GM12878 (cell line): ENCODE data around the gene FBXW9. TPM values are rescaled to one million over a fixed set of nuclear protein-coding genes. Genes with fewer than 3 reads are reported as not detected.

Experiments used
- ATAC-seq: fragments of 200-7000 bp; cut with Tn5 transposase; 3 replicates; pipeline ENCODE4 v1.9.1; 2020; ENCODE audit warnings: mild to moderate bottlenecking, moderate library complexity
- Bru-seq: library from RNA; stranded (reverse); fragments of 400-500 nt; gene quantifications from one replicate; lab custom pipeline; 2021; lab: Mats Ljungman, UMichigan
- BruChase-seq, 2 experiments: library from RNA; stranded (reverse); fragments of 400-500 nt; gene quantifications; one replicate each; lab custom pipeline; 2021; lab: Mats Ljungman, UMichigan
- BruUV-seq: library from RNA; stranded (reverse); fragments of 400-500 nt; replicated peaks from 2 replicates; lab custom pipeline; 2021; lab: Mats Ljungman, UMichigan
- CTCF ChIA-PET: fragments of 300-600 bp; sonication (Branson Sonifier 250); formaldehyde crosslinking; extraction: SDS; loops from one replicate; lab custom pipeline; 2021; ENCODE audit warnings: inconsistent platforms; lab: Yijun Ruan, JAX
- POLR2A ChIA-PET: fragments of 350-600 bp; formaldehyde crosslinking; extraction: SDS; loops from one replicate; lab custom pipeline; 2021; ENCODE audit warnings: inconsistent platforms; lab: Charles Lee
- RAD21 ChIA-PET: fragments of 300-600 bp; sonication (Branson Sonifier 250); formaldehyde crosslinking; loops from one replicate; lab custom pipeline; 2023; ENCODE audit warnings: antibody characterized with exemption; ENCODE audit not compliant: unreplicated experiment; lab: Charles Lee
- SMC1A ChIA-PET: fragments of 300-600 bp; sonication (Branson Sonifier 250); formaldehyde crosslinking; loops from one replicate; lab custom pipeline; 2023; ENCODE audit not compliant: unreplicated experiment, uncharacterized antibody; lab: Charles Lee
- DNase-seq: peaks from one replicate; pipeline ENCODE4 v3.0.0-alpha.2; 2011; ENCODE audit warnings: low read depth, low spot score
- FAIRE-seq: peaks from 3 replicates; lab custom pipeline; 2011; peaks lifted over from hg19 to GRCh38; lab: Jason Lieb, UNC
- H2AFZ ChIP-seq: 2 replicates; pipeline ENCODE4 v1.6.0; 2011; ENCODE audit warnings: low read depth, low read length, control low read depth; ENCODE audit not compliant: control insufficient read depth
- H3K27ac ChIP-seq: 2 replicates; pipeline ENCODE4 v1.5.1; 2011; ENCODE audit warnings: control low read depth; ENCODE audit not compliant: control insufficient read depth, insufficient read depth
- H3K27me3 ChIP-seq, 2 experiments: replicated peaks in 1 of 2; 2 replicates each; pipeline versions ENCODE4 v1.6.0 to v1.6.1; 2011; ENCODE audit warnings: low read length in 1 of 2; ENCODE audit not compliant: control insufficient read depth in 2 of 2, insufficient read depth in 2 of 2
- H3K36me3 ChIP-seq, 2 experiments: 2 replicates each; pipeline ENCODE4 v1.5.1; 2011; ENCODE audit warnings: low read length in 1 of 2; ENCODE audit not compliant: control insufficient read depth in 2 of 2, insufficient read depth in 2 of 2
- H3K4me1 ChIP-seq: 2 replicates; pipeline ENCODE4 v1.6.1; 2011; ENCODE audit warnings: mild to moderate bottlenecking, low read length, moderate library complexity, mixed read lengths; ENCODE audit not compliant: control insufficient read depth, insufficient read depth
- H3K4me2 ChIP-seq: 2 replicates; pipeline ENCODE4 v1.6.0; 2011; ENCODE audit warnings: control low read depth; ENCODE audit not compliant: control insufficient read depth, insufficient read depth
- H3K4me3 ChIP-seq: fragments of 200-600 bp; sonication (generic); 2 replicates; pipeline ENCODE4 v1.5.1; 2016
- H3K79me2 ChIP-seq: 2 replicates; pipeline ENCODE4 v1.6.0; 2011; ENCODE audit warnings: low read length; ENCODE audit not compliant: control insufficient read depth, insufficient read depth
- H3K9ac ChIP-seq: 2 replicates; pipeline ENCODE4 v1.8.0; 2011; ENCODE audit warnings: low read length, control low read depth, mixed read lengths; ENCODE audit not compliant: control insufficient read depth, insufficient read depth
- H3K9me3 ChIP-seq: replicated peaks from 3 replicates; pipeline ENCODE4 v1.5.1; 2011; ENCODE audit warnings: mild to moderate bottlenecking, low read length; ENCODE audit not compliant: control insufficient read depth, insufficient read depth
- H4K20me1 ChIP-seq: 2 replicates; pipeline ENCODE4 v1.6.0; 2011; ENCODE audit not compliant: control insufficient read depth, insufficient read depth
- BACH1 ChIP-seq: fragments of 450-650 bp; IDR thresholded peaks from 2 replicates; pipeline ENCODE4 v1.6.1; 2017; ENCODE audit warnings: mild to moderate bottlenecking, borderline replicate concordance
- BMI1 ChIP-seq: fragments of 450-650 bp; IDR thresholded peaks from 2 replicates; pipeline ENCODE4 v1.6.1; 2016; ENCODE audit warnings: mild to moderate bottlenecking, moderate library complexity, borderline replicate concordance
- CBX5 ChIP-seq: sonication (generic); IDR thresholded peaks from 2 replicates; pipeline ENCODE4 v1.6.1; 2016; ENCODE audit warnings: low read depth, moderate library complexity, mild to moderate bottlenecking, inconsistent platforms
- CEBPB ChIP-seq, 2 experiments: fragments of 150-350 bp in 1 of 2; IDR thresholded peaks; 2 replicates each; pipeline ENCODE4 v1.6.1; 2012 to 2014; ENCODE audit warnings: low read depth in 2 of 2, low read length in 2 of 2, borderline replicate concordance in 1 of 2, inconsistent platforms in 1 of 2
- CREB1 ChIP-seq: IDR thresholded peaks from 2 replicates; pipeline ENCODE4 v1.6.1; 2012; ENCODE audit warnings: low read depth, mild to moderate bottlenecking, inconsistent platforms
- GABPA ChIP-seq: IDR thresholded peaks from 2 replicates; pipeline ENCODE4 v1.6.1; 2014; ENCODE audit warnings: antibody characterized with exemption, low read depth, mild to moderate bottlenecking, inconsistent platforms
- HCFC1 ChIP-seq: fragments of 150-350 bp; IDR thresholded peaks from 2 replicates; pipeline ENCODE4 v1.6.1; 2014; ENCODE audit warnings: low read length
- IKZF1 ChIP-seq: fragments of 450-650 bp; conservative IDR thresholded peaks from 2 replicates; pipeline ENCODE4 v1.6.1; 2017; ENCODE audit warnings: antibody characterized with exemption, mild to moderate bottlenecking
- MYC ChIP-seq: IDR thresholded peaks from 2 replicates; pipeline ENCODE4 v1.6.1; 2011; ENCODE audit warnings: mild to moderate bottlenecking, low read length, moderate library complexity, inconsistent platforms; ENCODE audit not compliant: insufficient read depth, insufficient replicate concordance, insufficient read length, severe bottlenecking
- NFYB ChIP-seq: IDR thresholded peaks from 2 replicates; pipeline ENCODE4 v1.6.1; 2011; ENCODE audit warnings: low read depth, mild to moderate bottlenecking, low read length, improper control_type of control experiment, moderate library complexity; ENCODE audit not compliant: insufficient read depth
- RCOR1 ChIP-seq: conservative IDR thresholded peaks from 2 replicates; pipeline ENCODE4 v1.6.1; 2012; ENCODE audit warnings: low read depth, low read length, improper control_type of control experiment
- SIN3A ChIP-seq: IDR thresholded peaks from 2 replicates; pipeline ENCODE4 v1.6.1; 2012; ENCODE audit warnings: low read depth, low read length, improper control_type of control experiment
- SPI1 ChIP-seq: IDR thresholded peaks from 2 replicates; pipeline ENCODE4 v1.6.1; 2011; ENCODE audit warnings: low read depth, mild to moderate bottlenecking, low read length, moderate library complexity, borderline replicate concordance; ENCODE audit not compliant: insufficient read depth
- TARDBP ChIP-seq: IDR thresholded peaks from 2 replicates; pipeline ENCODE4 v1.6.1; 2016; ENCODE audit warnings: borderline replicate concordance
- TCF12 ChIP-seq: IDR thresholded peaks from 2 replicates; pipeline ENCODE4 v1.6.1; 2011; ENCODE audit warnings: low read depth, mild to moderate bottlenecking, low read length
- TCF3 ChIP-seq: IDR thresholded peaks from 2 replicates; pipeline ENCODE4 v1.6.1; 2012; ENCODE audit warnings: low read depth, mild to moderate bottlenecking, low read length, borderline replicate concordance; ENCODE audit not compliant: insufficient read depth
- ZBED1 ChIP-seq: IDR thresholded peaks from 2 replicates; pipeline ENCODE4 v1.6.1; 2016; ENCODE audit warnings: borderline replicate concordance
- ZNF207 ChIP-seq: fragments of 450-650 bp; IDR thresholded peaks from 2 replicates; pipeline ENCODE4 v1.6.1; 2014; ENCODE audit warnings: antibody characterized with exemption, mild to moderate bottlenecking, borderline replicate concordance
- ZNF217 ChIP-seq: fragments of 450-650 bp; IDR thresholded peaks from 2 replicates; pipeline ENCODE4 v1.6.1; 2017; ENCODE audit warnings: antibody characterized with exemption, mild to moderate bottlenecking
- WGBS: methylation state at CpG from one replicate; pipeline ENCODE4 v1.1.6; 2016; ENCODE audit warnings: low lambda C conversion rate; ENCODE audit not compliant: insufficient replicate concordance, insufficient coverage; ENCODE audit errors: missing lambda C conversion rate; 5-methylcytosine and 5-hydroxymethylcytosine counted together
- in situ Hi-C: fragments of 300-500 bp; cut with MboI; formaldehyde crosslinking; loops from 9 replicates; pipeline ENCODE4 v1.14.3; 2018; ENCODE audit warnings: mixed read lengths
- intact Hi-C: fragments of 100-400 bp; cut with micrococcal nuclease; formaldehyde crosslinking; loops from one replicate; pipeline ENCODE4 v1.14.2; 2022; ENCODE audit not compliant: unreplicated experiment
- long read RNA-seq, 2 experiments: library from polyadenylated mRNA; unstranded; transcript quantifications; one replicate each; pipeline ENCODE4 v2.0.0, GENCODE V29; 2019 to 2020
- polyA minus RNA-seq, 3 experiments: library from RNA; depleted of rRNA, polyadenylated mRNA; stranded (reverse); fragments of >200 nt; gene quantifications; 2 replicates each; pipeline ENCODE4 v1.2.3, GENCODE V29; 2011
- polyA plus RNA-seq, 11 experiments: library from polyadenylated mRNA; depleted of rRNA in 4 of 11; unstranded in 6 of 11; stranded (reverse) in 5 of 11; fragments of >200 nt; fragmentation: Nextera tagmentation in 4 of 11; fragmentation: Illumina TruSeq in 1 of 11; extraction: Ambion mirVana in 4 of 11; extraction: Trizol in 1 of 11; gene quantifications; 1 replicate in 1 of 11; 2 replicates in 10 of 11; pipeline versions ENCODE4 v1.2.1 to v1.2.3, GENCODE V29; 2011 to 2016; ENCODE audit warnings: inconsistent platforms in 2 of 11, missing spikeins in 2 of 11, low read depth in 1 of 11
- total RNA-seq, 4 experiments: library from RNA; depleted of rRNA in 3 of 4; stranded (reverse); fragments of >200 nt in 3 of 4; fragmentation: Illumina TruSeq in 1 of 4; extraction: Trizol in 1 of 4; gene quantifications; 2 replicates each; pipeline versions ENCODE4 v1.2.1 to v1.2.3, GENCODE V29; 2013 to 2021

Gene FBXW9
- total RNA-seq (2013; cell fraction: nucleolus; rRNA removed) = 5.6 and 6.0 TPM in 2 replicates
- total RNA-seq (2014; rRNA removed) (11.8 and 14.8 TPM in 2 replicates), total RNA-seq (2014; rRNA removed; fragmentation: Illumina TruSeq; extraction: Trizol) (3.7 and 4.0 TPM in 2 replicates), total RNA-seq (2021) (10.4 and 12.8 TPM in 2 replicates), polyA plus RNA-seq (2011; rRNA removed) (1.8 and 4.3 TPM in 2 replicates), polyA plus RNA-seq (2014; fragmentation: Illumina TruSeq; extraction: Trizol) (0.16 and 1.5 TPM in 2 replicates), polyA plus RNA-seq (2014; fragmentation: Nextera tagmentation; extraction: Ambion mirVana) (1 to 10 TPM in 1 of 2 experiments, under 1 TPM in 1; 0.21 to 1.1 TPM), polyA plus RNA-seq (2014; rRNA removed) (13.7 and 14.4 TPM in 2 replicates), polyA plus RNA-seq (2016; fragmentation: Nextera tagmentation; extraction: Ambion mirVana) (10 to 100 TPM; 13.3 to 13.7 TPM), polyA minus RNA-seq (2011; rRNA and poly(A)+ RNA removed) (3.2 and 7.6 TPM in 2 replicates), Bru-seq, nascent RNA (percentile 48 among the genes with signal in this experiment), BruChase-seq, experiment 1, labeled RNA remaining after a 6-hour chase (percentile 54 among the genes with signal in this experiment), BruChase-seq, experiment 2, labeled RNA remaining after a 2-hour chase (percentile 52 among the genes with signal in this experiment)
- polyA plus RNA-seq (2011; ENCODE audit: low read depth) = 1.5 TPM
- 9.8 and 16.0 TPM in 2 replicates for polyA plus RNA-seq (2011; cell fraction: cytosol; rRNA removed)
- polyA plus RNA-seq (2011; cell fraction: nucleus; rRNA removed) = 19.8 and 24.5 TPM in 2 replicates
- polyA plus RNA-seq (2012) = 4.7 and 4.9 TPM in 2 replicates
- polyA minus RNA-seq (2011; cell fraction: cytosol; rRNA and poly(A)+ RNA removed) = 3.1 and 4.8 TPM in 2 replicates
- polyA minus RNA-seq (2011; cell fraction: nucleus; rRNA and poly(A)+ RNA removed) = 3.4 and 6.9 TPM in 2 replicates
- long read RNA-seq, experiment 1, transcript FBXW9-201 (10 exons, 1,738 nt) = major isoform, 10 of 11 reads
- long read RNA-seq, experiment 1, partial matches to known transcripts = 0 of 11 reads
- long read RNA-seq, experiment 1, other reads (novel, unspliced or antisense) = 1 of 11 reads
- long read RNA-seq, experiment 2, transcript FBXW9-201 (10 exons, 1,738 nt) = major isoform, 6 of 7 reads
- long read RNA-seq, experiment 2, partial matches to known transcripts = 1 of 7 reads
- long read RNA-seq, experiment 2, other reads (novel, unspliced or antisense) = 0 of 7 reads

DNA sequence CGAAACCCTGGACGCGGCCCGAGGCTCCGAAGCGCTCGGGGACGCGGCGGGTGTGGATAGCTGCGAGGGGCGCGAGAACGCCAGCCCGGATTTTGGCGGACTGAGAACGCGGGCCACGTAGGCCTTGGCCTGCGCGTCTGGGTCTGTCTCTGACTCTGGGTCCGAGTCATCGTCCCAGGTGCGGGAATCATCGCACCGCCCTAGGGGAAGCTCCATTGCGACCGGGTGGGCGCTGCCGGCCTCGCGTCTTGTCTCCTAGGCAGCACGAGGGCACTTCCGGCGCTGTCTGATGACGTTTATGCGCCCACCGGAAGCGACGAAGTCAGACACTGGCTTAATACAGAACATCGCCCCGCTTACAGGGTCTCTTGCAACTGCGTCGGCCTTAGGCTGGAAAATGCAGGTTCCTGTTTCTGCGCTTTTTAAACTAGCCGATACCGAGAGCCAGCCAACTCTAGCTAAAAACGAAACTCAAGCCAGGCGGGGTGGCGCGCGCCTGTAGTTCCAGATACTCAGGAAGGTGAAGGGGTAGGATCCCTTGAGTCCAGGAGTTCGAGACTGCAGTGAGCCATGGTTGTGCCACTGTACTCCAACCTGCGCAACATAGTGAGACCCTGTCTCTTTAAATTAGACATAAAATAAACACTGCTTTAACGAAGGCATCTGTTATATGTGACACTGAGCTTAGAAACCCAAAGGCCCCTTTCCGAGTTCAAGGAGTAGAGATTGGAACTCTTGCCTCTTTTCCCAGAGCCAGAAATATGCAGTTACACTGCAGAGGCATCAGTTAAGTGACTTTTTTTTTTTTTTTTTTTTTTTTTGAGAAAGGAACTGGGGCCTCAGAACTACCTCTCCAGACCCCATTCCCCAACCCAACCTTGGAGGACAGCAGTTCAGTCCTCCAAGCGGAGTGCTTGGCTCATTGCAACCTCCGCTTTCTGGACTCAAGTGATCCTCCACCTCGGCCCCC lies at the start of gene FBXW9:
Gene FBXW9 (minus strand): TSS at position 266 of the 970 bp plus-strand sequence. CDS start 50 bp downstream, at position 216.
- TSS peak; percentile 100 for BruUV-seq
- H3K4me2 ChIP-seq = peak within 1 kb of the TSS; percentile 96
- H3K79me2 ChIP-seq = no peaks in the 10 kb centered on the region
- peak; percentile 94 for FAIRE-seq
- peak within 1 kb of the TSS; percentile 85 for H3K4me3 ChIP-seq
- H3K4me1 ChIP-seq = peaks cover 9% of the 10 kb centered on the region
- peak within 1 kb of the TSS; percentile 82 for H3K9ac ChIP-seq
- no peaks in the 10 kb centered on the region for H3K9me3 ChIP-seq
- ChIA-PET POLR2A (interaction anchor here (0.6 to 1.4 kb wide), 8 partner anchors 11 to 711 kb away, joined by 3 to 5 read pairs (median 4); no protein-coding TSS in a partner anchor), SMC1A (interaction anchor here (0.7 to 1.1 kb wide), 2 partner anchors 21 to 61 kb away, joined by 3 to 4 read pairs; no protein-coding TSS in a partner anchor), CTCF (interaction anchor here (0.8 to 1.5 kb wide), 3 partner anchors 19 to 151 kb away, joined by 4 to 5 read pairs (median 4); no protein-coding TSS in a partner anchor), RAD21 (interaction anchor here (0.8 to 1.0 kb wide), 2 partner anchors 99 to 129 kb away, joined by 3 read pairs; no protein-coding TSS in a partner anchor)
- no peaks in the 10 kb centered on the region for H3K27me3 ChIP-seq
- no peaks in the 10 kb centered on the region for H4K20me1 ChIP-seq
- WGBS = 7% methylated on average over 59 of the region's 59 CpGs
- ATAC-seq = peak; percentile 96
- in situ Hi-C loops (no loop called here), intact Hi-C loops (no loop called here)
- peaks cover 6 to 10% of the 10 kb centered on the region in 2 experiments; a peak in 3 of 4 replicates for H3K36me3 ChIP-seq
- peak; percentile 84 for DNase-seq
- peak within 1 kb of the TSS; percentile 83 for H3K27ac ChIP-seq
- peak within 1 kb of the TSS; percentile 94 for H2AFZ ChIP-seq
- TF ChIP-seq TCF12 = 0 out of 2 replicates have a peak, but pooled peaks have one; percentile 12
- 0 out of 2 replicates have a peak, but pooled peaks have one; percentile 51 for TF ChIP-seq BACH1
- TF ChIP-seq NFYB = no peak
- TF ChIP-seq ZNF217 = peak; percentile 43; the same call in 1 of the 2 replicates
- peak; percentile 35; the same call in 1 of the 2 replicates for TF ChIP-seq TCF3
- TF ChIP-seq SIN3A = peak; percentile 99
- TF ChIP-seq HCFC1 = peak; percentile 87
- TF ChIP-seq MYC = no peak
- no peak for TF ChIP-seq CEBPB (IDR thresholded peaks at IDR 0.05; ENCODE audit: borderline replicate concordance in 1 of 2, low read depth in 2 of 2, low read length in 2 of 2)
- TF ChIP-seq RCOR1 = no peak
- peak; percentile 88; the same call in 1 of the 2 replicates for TF ChIP-seq TARDBP
- TF ChIP-seq ZNF207 = peak; percentile 97; the same call in 1 of the 2 replicates
- peak; percentile 55; the same call in 1 of the 2 replicates for TF ChIP-seq ZBED1
- TF ChIP-seq CREB1 = peak; percentile 99
- TF ChIP-seq CBX5 = 0 out of 2 replicates have a peak, but pooled peaks have one; percentile 67
- peak; percentile 93 for TF ChIP-seq BMI1
- peak; percentile 97 for TF ChIP-seq GABPA
- peak; percentile 37; the same call in 1 of the 2 replicates for TF ChIP-seq SPI1
- peak; percentile 80 for TF ChIP-seq IKZF1
